ENCODE measurements around the gene PLAA.

DNA sequence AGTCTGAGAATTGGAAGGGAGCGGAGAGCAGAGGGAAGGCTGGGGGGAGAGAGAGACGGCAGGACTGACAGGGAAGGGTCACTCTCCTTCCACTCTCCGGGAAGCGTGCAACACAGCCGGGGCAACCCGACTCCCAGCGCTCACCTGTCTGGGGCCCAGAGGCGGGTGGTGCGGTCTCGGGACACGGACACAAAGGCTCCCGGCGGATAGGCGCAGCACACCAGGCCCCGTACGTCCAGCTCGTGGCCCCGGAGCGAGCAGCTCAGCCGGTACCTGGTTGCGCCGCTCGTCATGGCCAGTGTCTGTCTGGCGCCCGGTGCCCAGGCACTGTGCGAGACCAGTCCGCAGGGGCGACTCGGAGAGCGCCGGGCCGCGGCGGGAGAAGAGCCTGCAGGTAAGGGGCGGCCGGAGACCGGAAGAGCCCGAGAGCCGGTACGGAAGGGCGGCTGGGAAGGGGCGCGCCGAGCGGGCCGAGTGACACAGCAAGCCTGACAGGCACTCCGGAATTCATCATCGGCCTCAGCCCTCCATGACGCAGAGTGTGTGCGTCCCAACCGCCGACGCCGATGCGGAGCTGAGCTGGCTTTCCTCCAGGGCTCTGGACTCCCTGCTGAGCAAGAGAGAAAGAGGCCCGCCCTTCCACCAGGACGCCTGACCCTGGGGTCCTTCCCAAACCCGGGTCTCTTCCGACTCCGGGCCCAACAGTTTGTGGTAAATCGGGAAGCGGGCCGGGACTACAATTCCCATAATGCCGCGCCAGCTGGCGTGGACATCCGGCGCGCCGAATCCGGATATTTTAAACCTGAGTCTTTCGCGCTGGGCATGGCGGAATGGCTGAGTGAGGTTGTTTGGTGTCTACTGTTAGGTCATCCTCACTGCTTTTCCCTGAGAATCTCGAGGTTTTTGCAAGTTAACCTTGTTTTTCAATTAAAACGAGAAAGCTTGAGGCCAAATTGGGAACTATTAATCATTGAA, at the start of gene PLAA:
- TF ChIP-seq, protein P1, sequence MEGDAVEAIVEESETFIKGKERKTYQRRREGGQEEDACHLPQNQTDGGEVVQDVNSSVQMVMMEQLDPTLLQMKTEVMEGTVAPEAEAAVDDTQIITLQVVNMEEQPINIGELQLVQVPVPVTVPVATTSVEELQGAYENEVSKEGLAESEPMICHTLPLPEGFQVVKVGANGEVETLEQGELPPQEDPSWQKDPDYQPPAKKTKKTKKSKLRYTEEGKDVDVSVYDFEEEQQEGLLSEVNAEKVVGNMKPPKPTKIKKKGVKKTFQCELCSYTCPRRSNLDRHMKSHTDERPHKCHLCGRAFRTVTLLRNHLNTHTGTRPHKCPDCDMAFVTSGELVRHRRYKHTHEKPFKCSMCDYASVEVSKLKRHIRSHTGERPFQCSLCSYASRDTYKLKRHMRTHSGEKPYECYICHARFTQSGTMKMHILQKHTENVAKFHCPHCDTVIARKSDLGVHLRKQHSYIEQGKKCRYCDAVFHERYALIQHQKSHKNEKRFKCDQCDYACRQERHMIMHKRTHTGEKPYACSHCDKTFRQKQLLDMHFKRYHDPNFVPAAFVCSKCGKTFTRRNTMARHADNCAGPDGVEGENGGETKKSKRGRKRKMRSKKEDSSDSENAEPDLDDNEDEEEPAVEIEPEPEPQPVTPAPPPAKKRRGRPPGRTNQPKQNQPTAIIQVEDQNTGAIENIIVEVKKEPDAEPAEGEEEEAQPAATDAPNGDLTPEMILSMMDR (IDR thresholded peaks at IDR 0.05): no peak
- TF ChIP-seq POLR2A (IDR thresholded peaks at IDR 0.05) (peak; percentile 8), POLR2AphosphoS5 (IDR thresholded peaks at IDR 0.05) (peak; percentile 70 to 76 (median 74))

Measured in breast epithelium (tissue), 3 donors.